HepG2 (cell line): ENCODE data around the gene NGEF. TPM values are rescaled to one million over a fixed set of nuclear protein-coding genes. Genes with fewer than 3 reads are reported as not detected.

Experiments
- ATF7 ChIP-seq, 2 experiments: fragments of 450-650 bp in 1 of 2; sonication (generic) in 1 of 2; formaldehyde crosslinking in 1 of 2; IDR thresholded peaks; 2 replicates each; pipeline versions ENCODE4 v1.4.0 to v1.6.1; 2016 to 2020; ENCODE audit warnings: antibody characterized with exemption in 1 of 2, mild to moderate bottlenecking in 1 of 2, missing genetic modification reagents in 1 of 2
- CBFB ChIP-seq: sonication (generic); formaldehyde crosslinking; IDR thresholded peaks from 2 replicates; pipeline ENCODE4 v1.4.0; 2020; ENCODE audit warnings: missing genetic modification reagents
- CHD2 ChIP-seq: IDR thresholded peaks from 2 replicates; pipeline ENCODE4 v1.6.1; 2011; ENCODE audit warnings: low read depth, low read length, improper control_type of control experiment
- ERF ChIP-seq: IDR thresholded peaks from 2 replicates; pipeline ENCODE4 v1.6.1; 2018; ENCODE audit warnings: missing biosample characterization, missing genetic modification reagents
- FOXA3 ChIP-seq: IDR thresholded peaks from 2 replicates; pipeline ENCODE4 v1.6.1; 2016; ENCODE audit warnings: missing genetic modification reagents, missing compliant biosample characterization
- HMG20A ChIP-seq: IDR thresholded peaks from 2 replicates; pipeline ENCODE4 v1.6.1; 2016; ENCODE audit warnings: borderline replicate concordance
- HNF4A ChIP-seq: sonication (generic); formaldehyde crosslinking; IDR thresholded peaks from 2 replicates; pipeline ENCODE4 v1.4.0; 2020; ENCODE audit warnings: missing genetic modification reagents
- HOXA5 ChIP-seq: sonication (generic); formaldehyde crosslinking; IDR thresholded peaks from 2 replicates; pipeline ENCODE4 v1.4.0; 2020; ENCODE audit warnings: missing genetic modification reagents
- KDM2A ChIP-seq: sonication (generic); formaldehyde crosslinking; IDR thresholded peaks from 2 replicates; pipeline ENCODE4 v1.4.0; 2020; ENCODE audit warnings: low read depth, missing genetic modification reagents, borderline replicate concordance
- KDM6A ChIP-seq: IDR thresholded peaks from 2 replicates; pipeline ENCODE4 v1.6.1; 2016; ENCODE audit warnings: low read depth
- KLF16 ChIP-seq, 2 experiments: sonication (generic) in 1 of 2; formaldehyde crosslinking in 1 of 2; IDR thresholded peaks; 2 replicates each; pipeline versions ENCODE4 v1.6.1 to v1.8.0; 2016 to 2023; ENCODE audit warnings: missing genetic modification reagents in 2 of 2, missing compliant biosample characterization in 1 of 2
- KMT2A ChIP-seq: sonication (generic); formaldehyde crosslinking; IDR thresholded peaks from 2 replicates; pipeline ENCODE4 v1.4.0; 2020; ENCODE audit warnings: missing genetic modification reagents
- MEF2D ChIP-seq: sonication (generic); formaldehyde crosslinking; IDR thresholded peaks from 2 replicates; pipeline ENCODE4 v1.5.1; 2020; ENCODE audit warnings: mild to moderate bottlenecking, missing genetic modification reagents
- MXI1 ChIP-seq: IDR thresholded peaks from 3 replicates; pipeline ENCODE4 v1.6.1; 2012; ENCODE audit warnings: low read depth, low read length, inconsistent platforms, borderline replicate concordance
- NR2F6 ChIP-seq, 2 experiments: IDR thresholded peaks; 2 replicates each; pipeline ENCODE4 v1.6.1; 2016; ENCODE audit warnings: antibody characterized with exemption in 1 of 2, mild to moderate bottlenecking in 1 of 2
- RNF2 ChIP-seq: fragments of 450-650 bp; conservative IDR thresholded peaks from 2 replicates; pipeline ENCODE4 v1.6.1; 2016; ENCODE audit warnings: low read depth
- SALL1 ChIP-seq: sonication (generic); formaldehyde crosslinking; IDR thresholded peaks from 2 replicates; pipeline ENCODE4 v1.8.0; 2022; ENCODE audit warnings: mild to moderate bottlenecking, missing genetic modification reagents
- SMAD9 ChIP-seq: sonication (generic); formaldehyde crosslinking; IDR thresholded peaks from 2 replicates; pipeline ENCODE4 v1.5.1; 2020; ENCODE audit warnings: mild to moderate bottlenecking, missing genetic modification reagents
- ZNF33B ChIP-seq: sonication (generic); formaldehyde crosslinking; IDR thresholded peaks from 2 replicates; pipeline ENCODE4 v1.5.1; 2020; ENCODE audit warnings: mild to moderate bottlenecking, missing genetic modification reagents
- ZNF484 ChIP-seq: sonication (generic); formaldehyde crosslinking; IDR thresholded peaks from 2 replicates; pipeline ENCODE4 v1.5.1; 2020; ENCODE audit warnings: mild to moderate bottlenecking, low read depth, missing genetic modification reagents, borderline replicate concordance
- ZNF547 ChIP-seq: sonication (generic); formaldehyde crosslinking; IDR thresholded peaks from 2 replicates; pipeline ENCODE4 v1.5.1; 2020; ENCODE audit warnings: mild to moderate bottlenecking, missing genetic modification reagents
- ZNF557 ChIP-seq: sonication (generic); formaldehyde crosslinking; IDR thresholded peaks from 2 replicates; pipeline ENCODE4 v1.4.0; 2020; ENCODE audit warnings: missing genetic modification reagents
- ZNF720 ChIP-seq: sonication (generic); formaldehyde crosslinking; IDR thresholded peaks from 2 replicates; pipeline ENCODE4 v1.4.0; 2020; ENCODE audit warnings: missing genetic modification reagents
- ZNF766 ChIP-seq: sonication (generic); formaldehyde crosslinking; IDR thresholded peaks from 2 replicates; pipeline ENCODE4 v1.5.0; 2020; ENCODE audit warnings: missing genetic modification reagents, borderline replicate concordance
- ZSCAN25 ChIP-seq: sonication (generic); formaldehyde crosslinking; IDR thresholded peaks from 2 replicates; pipeline ENCODE4 v1.8.0; 2022; ENCODE audit warnings: mild to moderate bottlenecking, missing genetic modification reagents
- ZSCAN30 ChIP-seq: sonication (generic); formaldehyde crosslinking; IDR thresholded peaks from 2 replicates; pipeline ENCODE4 v1.5.0; 2020; ENCODE audit warnings: mild to moderate bottlenecking, missing genetic modification reagents
- polyA plus RNA-seq, 8 experiments: library from polyadenylated mRNA; depleted of rRNA in 3 of 8; stranded (reverse) in 7 of 8; unstranded in 1 of 8; fragments of >200 nt; fragmentation: Illumina TruSeq in 4 of 8; extraction: Trizol in 4 of 8; gene quantifications; 2 replicates each; pipeline versions ENCODE4 v1.2.1 to v1.2.3, GENCODE V29; 2011 to 2016; ENCODE audit warnings: low read depth in 4 of 8, missing spikeins in 1 of 8, mixed read lengths in 1 of 8; ENCODE audit not compliant: insufficient read depth in 1 of 8
- total RNA-seq, 5 experiments: library from RNA; depleted of rRNA; stranded (reverse); fragments of >200 nt; fragmentation: Illumina TruSeq; extraction: Trizol; gene quantifications; 2 replicates each; pipeline ENCODE4 v1.2.3, GENCODE V29; 2016; ENCODE audit warnings: low read depth in 1 of 5
- TF ChIP-seq, protein P1 (sequence below): sonication (generic); formaldehyde crosslinking; IDR thresholded peaks from 2 replicates; pipeline ENCODE4 v1.8.0; 2022; ENCODE audit warnings: missing genetic modification reagents, mild to moderate bottlenecking, inconsistent platforms, borderline replicate concordance
- TF ChIP-seq, protein P2 (sequence below): sonication (generic); formaldehyde crosslinking; IDR thresholded peaks from 2 replicates; pipeline ENCODE4 v1.4.0; 2020; ENCODE audit warnings: missing genetic modification reagents
- TF ChIP-seq, protein P3 (sequence below): sonication (generic); formaldehyde crosslinking; IDR thresholded peaks from 2 replicates; pipeline ENCODE4 v1.9.0; 2022; ENCODE audit warnings: missing genetic modification reagents, mild to moderate bottlenecking, borderline replicate concordance

NGEF gene
- total and polyA plus RNA-seq, 2 of the 13 experiments (the other 11 are each of a cell fraction or from before 2014, with no cell fraction given) = 14.4 to 36.9 TPM

DNA sequence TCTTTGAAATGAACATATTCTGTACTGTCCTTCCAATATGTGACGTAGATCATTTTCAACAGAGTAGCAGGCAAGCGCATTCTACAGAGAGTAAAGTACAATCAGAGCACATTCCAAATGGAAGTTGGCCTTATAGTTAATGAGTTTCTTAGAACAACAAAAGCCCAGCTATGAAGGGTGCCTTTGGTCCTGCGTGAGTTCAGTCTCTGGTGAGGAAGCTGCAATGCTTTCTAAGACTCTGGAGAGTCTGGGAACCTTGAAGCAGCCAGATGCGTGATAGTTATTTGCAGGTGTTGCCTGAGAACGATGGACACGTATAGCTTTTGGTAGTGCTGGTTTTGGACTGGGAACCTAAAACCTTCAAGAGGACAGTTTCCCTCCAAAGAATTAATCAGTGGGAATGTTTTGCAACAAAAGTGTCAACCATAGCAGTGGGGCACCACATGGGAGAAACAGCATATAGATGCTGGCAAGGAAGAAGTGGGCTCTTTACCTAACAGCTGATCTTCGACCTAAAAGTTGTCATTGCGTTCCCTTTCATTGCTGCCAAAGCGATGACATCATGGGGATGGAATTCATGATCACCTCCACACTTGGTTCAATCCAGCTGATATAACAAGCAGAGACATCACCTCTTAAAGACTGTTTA lies 152.3 kb downstream of the NGEF start (continued):
- TF ChIP-seq ATF7 (IDR thresholded peaks at IDR 0.05) = peak; percentile 98
- TF ChIP-seq ATF7 (CRISPR knock-in tag; IDR thresholded peaks at IDR 0.05) = peak; percentile 91
- 0 out of 2 replicates have a peak, but pooled peaks have one; percentile 69 for TF ChIP-seq ZNF720 (CRISPR knock-in tag)
- 0 out of 2 replicates have a peak, but pooled peaks have one; percentile 23 for TF ChIP-seq RNF2
- 0 out of 2 replicates have a peak, but pooled peaks have one; percentile 32 for TF ChIP-seq ZNF547 (CRISPR knock-in tag)
- TF ChIP-seq FOXA3 (CRISPR knock-in tag) = 0 out of 2 replicates have a peak, but pooled peaks have one; percentile 32
- 0 out of 2 replicates have a peak, but pooled peaks have one; percentile 53 for TF ChIP-seq ZSCAN30 (CRISPR knock-in tag)
- TF ChIP-seq ERF (CRISPR knock-in tag) = peak; percentile 54
- peak; percentile 37; the same call in 1 of the 3 replicates for TF ChIP-seq MXI1
- no peak for TF ChIP-seq HOXA5
- peak; percentile 89 for TF ChIP-seq HNF4A (CRISPR knock-in tag)
- peak; percentile 61 for TF ChIP-seq SALL1 (CRISPR knock-in tag)
- TF ChIP-seq CBFB (CRISPR knock-in tag) = no peak
- peak; percentile 47; the same call in 1 of the 2 replicates for TF ChIP-seq KDM2A (CRISPR knock-in tag)
- peak; percentile 35; the same call in 1 of the 2 replicates for TF ChIP-seq KMT2A
- TF ChIP-seq, protein P1, sequence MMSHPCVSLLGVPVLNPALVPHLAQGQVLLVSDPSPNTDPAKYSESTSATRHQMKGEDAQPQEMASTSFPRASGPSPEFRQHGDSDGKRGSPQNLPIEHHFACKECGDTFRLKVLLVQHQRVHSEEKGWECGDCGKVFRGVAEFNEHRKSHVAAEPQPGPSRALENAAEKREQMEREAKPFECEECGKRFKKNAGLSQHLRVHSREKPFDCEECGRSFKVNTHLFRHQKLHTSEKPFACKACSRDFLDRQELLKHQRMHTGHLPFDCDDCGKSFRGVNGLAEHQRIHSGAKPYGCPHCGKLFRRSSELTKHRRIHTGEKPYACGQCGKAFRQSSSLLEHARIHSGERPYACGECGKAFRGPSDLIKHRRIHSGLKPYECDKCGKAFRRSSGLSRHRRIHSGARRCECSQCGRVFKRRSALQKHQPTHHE (CRISPR knock-in tag) = no peak
- TF ChIP-seq NR2F6 (IDR thresholded peaks at IDR 0.05) = 0 out of 2 replicates have a peak, but pooled peaks have one; percentile 4
- TF ChIP-seq NR2F6 (CRISPR knock-in tag; IDR thresholded peaks at IDR 0.05) = peak; percentile 3
- 0 out of 4 replicates have a peak, but pooled peaks of 1 of the 2 experiments have one; percentile 26 for TF ChIP-seq KLF16 (CRISPR knock-in tag; IDR thresholded peaks at IDR 0.05)
- peak; percentile 73; the same call in 1 of the 2 replicates for TF ChIP-seq ZNF33B (CRISPR knock-in tag)
- TF ChIP-seq ZSCAN25 = peak; percentile 66; the same call in 1 of the 2 replicates
- no peak for TF ChIP-seq CHD2
- TF ChIP-seq HMG20A (CRISPR knock-in tag) = peak; percentile 52; the same call in 1 of the 2 replicates
- TF ChIP-seq, protein P2, sequence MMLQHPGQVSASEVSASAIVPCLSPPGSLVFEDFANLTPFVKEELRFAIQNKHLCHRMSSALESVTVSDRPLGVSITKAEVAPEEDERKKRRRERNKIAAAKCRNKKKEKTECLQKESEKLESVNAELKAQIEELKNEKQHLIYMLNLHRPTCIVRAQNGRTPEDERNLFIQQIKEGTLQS (CRISPR knock-in tag) = peak; percentile 94
- TF ChIP-seq ZNF557 = no peak
- TF ChIP-seq ZNF484 (CRISPR knock-in tag) = 0 out of 2 replicates have a peak, but pooled peaks have one; percentile 37
- TF ChIP-seq, protein P3, sequence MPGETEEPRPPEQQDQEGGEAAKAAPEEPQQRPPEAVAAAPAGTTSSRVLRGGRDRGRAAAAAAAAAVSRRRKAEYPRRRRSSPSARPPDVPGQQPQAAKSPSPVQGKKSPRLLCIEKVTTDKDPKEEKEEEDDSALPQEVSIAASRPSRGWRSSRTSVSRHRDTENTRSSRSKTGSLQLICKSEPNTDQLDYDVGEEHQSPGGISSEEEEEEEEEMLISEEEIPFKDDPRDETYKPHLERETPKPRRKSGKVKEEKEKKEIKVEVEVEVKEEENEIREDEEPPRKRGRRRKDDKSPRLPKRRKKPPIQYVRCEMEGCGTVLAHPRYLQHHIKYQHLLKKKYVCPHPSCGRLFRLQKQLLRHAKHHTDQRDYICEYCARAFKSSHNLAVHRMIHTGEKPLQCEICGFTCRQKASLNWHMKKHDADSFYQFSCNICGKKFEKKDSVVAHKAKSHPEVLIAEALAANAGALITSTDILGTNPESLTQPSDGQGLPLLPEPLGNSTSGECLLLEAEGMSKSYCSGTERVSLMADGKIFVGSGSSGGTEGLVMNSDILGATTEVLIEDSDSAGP (CRISPR knock-in tag) = 0 out of 2 replicates have a peak, but pooled peaks have one; percentile 28
- peak; percentile 52; the same call in 1 of the 2 replicates for TF ChIP-seq SMAD9 (CRISPR knock-in tag)
- TF ChIP-seq ZNF766 (CRISPR knock-in tag) = peak; percentile 64; the same call in 1 of the 2 replicates
- TF ChIP-seq MEF2D = peak; percentile 74
- 0 out of 2 replicates have a peak, but pooled peaks have one; percentile 31 for TF ChIP-seq KDM6A (CRISPR knock-in tag)
